Measurements from ENCODE around the gene TUBAL3. TPM values are rescaled to one million over a fixed set of nuclear protein-coding genes. Genes with fewer than 3 reads are reported as not detected.
"Not testable (repeated sequence)": the region's sequence is repeated elsewhere in the genome, so short reads cannot be mapped to it uniquely, and the experiment has no call there.

Gene TUBAL3
- total RNA-seq, 1 donor from 2014 or later: not detected

- not testable (repeated sequence) for DNase-seq (ENCODE audit: low spot score)
These were observed 25.4 kb downstream of the TUBAL3 start for GRCh38 chr10:5379202-5379601.

GRCh38 chr10:5376450-5376849, 28.2 kb downstream of the TUBAL3 start:
- no peak for DNase-seq (ENCODE audit: low spot score)

DNA sequence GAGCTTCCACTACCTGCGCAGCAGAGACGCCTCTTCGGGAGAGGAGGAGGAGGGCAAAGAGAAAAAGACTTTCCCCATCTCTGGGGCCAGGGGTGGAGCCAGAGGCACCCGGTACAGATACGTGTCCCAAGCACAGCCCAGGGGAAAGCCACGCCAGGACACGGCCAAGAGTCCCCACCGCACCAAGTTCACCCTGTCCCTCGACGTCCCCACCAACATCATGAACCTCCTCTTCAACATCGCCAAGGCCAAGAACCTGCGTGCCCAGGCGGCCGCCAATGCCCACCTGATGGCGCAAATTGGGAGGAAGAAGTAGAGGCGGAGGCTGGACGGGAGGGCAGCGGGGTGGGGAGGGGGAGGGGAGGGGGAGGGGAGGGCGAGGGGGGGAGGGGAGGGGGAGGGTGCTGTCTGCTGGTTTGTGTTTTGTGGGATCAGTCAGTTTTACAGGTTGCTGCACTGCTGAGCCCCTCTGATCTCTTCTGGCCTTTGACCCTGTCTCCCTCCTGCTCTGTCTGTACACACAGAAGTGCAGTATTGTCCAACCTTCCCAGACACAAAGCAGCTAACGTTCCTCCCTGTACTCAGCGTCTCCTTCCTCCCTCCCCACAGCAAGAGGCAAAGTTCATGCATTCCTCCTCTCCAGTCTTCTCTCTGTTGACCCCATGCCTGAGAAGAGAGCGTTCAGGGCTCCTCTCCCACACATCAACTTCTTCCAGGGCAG, 30.6 kb downstream of the TUBAL3 start:
- DNase-seq (ENCODE audit: low spot score): no peak

DNA sequence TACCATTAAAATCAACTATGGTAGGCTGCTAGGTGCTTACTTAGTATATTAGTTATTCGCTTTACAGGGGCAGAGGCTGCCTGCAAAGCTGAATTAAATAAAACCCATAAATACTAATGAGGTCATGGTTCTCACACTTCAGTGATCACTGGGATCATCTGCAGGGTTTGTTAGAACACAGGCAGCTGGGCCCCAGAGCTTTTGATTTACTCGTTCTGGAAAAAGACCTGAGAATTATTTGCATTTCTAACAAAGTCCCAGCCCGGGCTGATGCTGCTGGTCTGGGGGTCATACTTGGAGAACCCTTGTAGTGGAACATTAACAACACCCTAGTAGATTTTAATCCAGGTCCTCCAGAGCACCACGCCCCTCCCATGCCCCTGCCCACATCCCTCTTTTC, 31.3 kb downstream of the TUBAL3 start:
- no peak for DNase-seq (ENCODE audit: low spot score)

DNA sequence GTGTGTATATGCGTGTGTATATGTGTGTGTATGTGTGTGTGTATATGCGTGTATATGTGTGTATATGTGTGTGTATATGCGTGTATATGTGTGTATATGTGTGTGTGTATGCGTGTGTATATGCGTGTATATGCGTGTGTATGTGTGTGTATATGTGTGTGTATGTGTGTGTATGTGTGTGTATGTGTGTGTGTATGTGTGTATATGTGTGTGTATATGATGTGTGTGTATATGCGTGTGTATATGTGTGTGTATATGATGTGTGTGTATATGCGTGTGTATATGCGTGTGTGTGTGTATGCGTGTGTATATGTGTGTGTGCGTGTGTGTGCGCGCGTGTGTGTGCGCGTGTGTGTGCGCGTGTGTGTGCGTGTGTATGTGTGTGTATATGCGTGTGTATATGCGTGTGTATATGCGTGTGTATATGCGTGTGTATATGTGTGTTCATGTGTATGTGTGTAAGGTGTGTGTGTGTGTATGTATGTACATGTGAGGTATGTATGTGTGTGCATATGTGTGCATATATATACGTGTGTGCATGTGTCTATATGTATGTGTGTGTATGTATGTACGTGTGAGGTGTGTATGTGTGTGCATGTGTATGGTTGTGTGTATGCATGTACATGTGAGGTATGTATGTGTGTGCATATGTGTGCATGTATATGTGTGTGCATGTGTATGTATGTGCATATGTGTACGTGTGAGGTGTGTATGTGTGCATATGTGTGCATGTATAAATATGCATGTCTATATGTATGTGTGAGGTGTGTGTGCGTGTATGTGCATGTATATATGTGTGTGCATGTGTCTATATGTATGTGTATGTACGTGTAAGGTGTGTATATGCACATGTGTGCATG, 33.9 kb downstream of the TUBAL3 start:
- no peak for DNase-seq (ENCODE audit: low spot score)

DNA sequence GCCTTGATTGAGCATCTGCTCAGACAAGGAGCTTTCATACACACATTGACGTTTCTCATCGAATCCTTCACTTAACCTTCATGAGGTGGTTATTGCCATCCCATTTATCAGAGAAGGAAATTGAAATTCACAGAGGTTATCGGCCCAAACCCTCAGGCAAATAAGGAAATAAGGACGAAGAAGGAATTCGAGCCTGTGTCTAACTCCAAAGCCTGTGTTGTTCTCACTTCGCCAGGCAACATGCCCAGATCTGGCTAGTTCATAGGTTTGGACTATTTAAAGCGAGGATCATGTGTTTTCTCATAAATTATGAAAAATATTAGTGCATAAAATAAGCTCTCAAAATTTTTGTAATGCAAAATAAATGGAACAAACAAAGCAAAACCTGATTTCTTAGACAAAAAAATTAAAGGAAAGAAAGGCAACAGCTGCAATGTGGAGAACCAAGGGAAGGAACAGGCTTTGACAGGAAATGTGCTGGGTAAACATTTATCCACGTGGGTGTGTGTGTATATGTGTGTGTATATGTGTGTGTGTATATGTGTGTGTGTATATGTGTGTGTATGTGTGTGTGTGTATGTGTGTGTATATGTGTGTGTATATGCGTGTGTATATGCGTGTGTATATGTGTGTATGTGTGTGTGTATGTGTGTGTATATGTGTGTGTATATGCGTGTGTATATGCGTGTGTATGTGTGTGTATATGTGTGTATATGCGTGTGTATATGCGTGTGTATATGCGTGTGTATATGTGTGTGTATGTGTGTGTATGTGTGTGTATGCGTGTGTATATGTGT, 35.1 kb downstream of the TUBAL3 start:
- no peak for DNase-seq (ENCODE audit: low spot score)

GRCh38 chr10:5365928-5366327, 38.7 kb downstream of the TUBAL3 start:
- DNase-seq (ENCODE audit: low spot score): no peak

DNA sequence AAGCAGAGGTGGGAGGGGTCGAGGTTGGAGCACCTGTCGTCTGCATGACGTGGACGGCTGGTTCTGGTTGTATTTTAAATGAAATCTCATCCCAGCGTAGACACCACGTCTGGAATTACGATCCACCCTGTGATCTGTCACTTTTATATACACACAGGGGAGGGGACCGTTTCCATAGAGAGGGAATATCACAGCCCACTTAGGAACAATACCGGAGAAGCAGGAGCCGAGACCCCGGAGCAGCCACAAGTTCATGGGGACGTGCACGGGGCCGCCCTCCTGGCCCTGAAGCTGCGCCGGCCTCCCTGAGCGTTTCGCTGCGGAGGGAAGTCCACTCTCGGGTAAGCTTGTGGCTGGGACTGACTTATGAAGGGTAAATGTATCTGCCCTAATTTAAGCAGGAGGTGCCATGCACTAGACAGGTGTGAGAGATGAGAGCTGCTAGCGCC, 39.7 kb downstream of the TUBAL3 start, which contains the start of gene UCN3:
UCN3 (plus strand) TSS at position 77 of the 449 bp plus-strand sequence. CDS start 8,755 bp downstream, outside the sequence.
- no peak for DNase-seq (ENCODE audit: low spot score)

- DNase-seq (ENCODE audit: low spot score): no peak
These were observed 40.3 kb downstream of the TUBAL3 start for GRCh38 chr10:5364374-5364773.

GRCh38 chr10:5362873-5363272, 41.8 kb downstream of the TUBAL3 start:
- DNase-seq (ENCODE audit: low spot score): no peak

- DNase-seq (ENCODE audit: low spot score): no peak
These were observed 42.7 kb downstream of the TUBAL3 start for GRCh38 chr10:5361966-5362365.

DNA sequence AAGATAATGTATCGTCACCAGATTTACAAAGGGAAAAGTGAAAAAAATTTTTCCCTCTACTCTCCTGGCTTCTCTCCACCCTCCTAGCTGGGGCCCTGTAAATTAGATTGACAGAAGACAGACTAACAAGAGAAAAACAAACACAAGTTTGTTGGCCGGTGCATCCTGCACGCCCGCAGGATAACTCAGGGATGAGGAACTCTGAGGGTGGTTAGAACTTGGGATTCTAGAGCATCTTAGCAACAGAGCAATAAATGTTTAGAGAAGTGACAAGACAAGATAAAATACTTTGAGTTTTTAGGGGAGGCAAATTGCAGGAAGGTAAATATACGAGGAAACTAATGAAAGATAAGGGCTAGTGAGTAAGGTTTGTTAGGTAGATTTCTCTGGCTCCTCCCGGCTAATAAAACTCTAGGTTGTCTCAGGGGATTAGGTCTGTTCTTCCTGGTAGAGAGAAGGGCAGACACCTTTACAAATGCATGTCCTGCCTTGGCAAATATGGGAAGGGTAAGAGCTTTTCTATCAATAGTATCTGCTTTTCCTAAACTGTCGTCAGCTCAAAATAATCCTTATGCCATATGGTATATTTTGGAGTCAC, 44.2 kb downstream of the TUBAL3 start:
- no peak for DNase-seq (ENCODE audit: low spot score)

DNA sequence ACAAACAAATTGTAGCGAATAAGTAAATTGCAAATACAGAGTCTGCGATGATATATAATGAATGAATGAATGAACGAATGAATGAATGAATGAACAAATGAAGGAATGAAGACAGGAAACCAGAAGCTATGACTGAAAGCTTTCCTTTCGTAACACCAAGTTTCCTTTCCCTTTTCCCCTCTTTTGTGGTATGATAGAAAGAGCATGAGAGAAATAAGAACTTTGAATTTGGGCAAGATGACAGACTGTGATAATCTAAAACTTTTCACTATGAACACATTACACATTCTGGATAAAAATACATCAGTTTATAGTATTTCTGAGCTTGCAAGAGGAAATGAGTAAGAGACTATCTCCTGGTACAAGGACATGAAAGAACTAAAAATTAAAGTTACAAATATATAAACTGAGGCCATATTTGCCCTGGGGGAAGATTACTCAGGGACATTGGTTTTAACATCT, 48.3 kb downstream of the TUBAL3 start:
- DNase-seq (ENCODE audit: low spot score): no peak

GRCh38 chr10:5355594-5356301, 48.9 kb downstream of the TUBAL3 start:
- DNase-seq (ENCODE audit: low spot score): no peak

- DNase-seq (ENCODE audit: low spot score): no peak
These were observed 50.6 kb downstream of the TUBAL3 start for GRCh38 chr10:5354068-5354467.

GRCh38 chr10:5349362-5349761, 55.3 kb downstream of the TUBAL3 start:
- DNase-seq (ENCODE audit: low spot score): no peak

DNA sequence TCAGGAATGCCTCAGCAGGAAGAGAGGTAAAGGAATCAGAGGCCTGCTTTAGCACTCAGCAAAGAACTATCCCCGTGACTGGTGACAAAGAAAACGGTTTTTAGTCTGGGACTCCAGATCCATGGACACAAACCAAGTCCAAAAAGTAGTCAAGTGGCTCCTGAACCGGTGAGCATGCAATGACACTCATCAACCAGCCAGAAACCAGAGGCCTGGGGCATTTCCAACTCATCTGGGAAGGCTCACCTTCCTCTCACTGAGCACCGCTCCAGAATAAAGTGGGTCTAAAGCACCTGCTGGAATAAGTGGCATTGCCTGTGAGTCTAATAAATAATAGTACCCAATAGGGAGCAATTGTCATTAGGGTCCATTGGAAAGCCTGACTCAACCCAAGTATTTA, 57.7 kb downstream of the TUBAL3 start:
- DNase-seq (ENCODE audit: low spot score): no peak

DNA sequence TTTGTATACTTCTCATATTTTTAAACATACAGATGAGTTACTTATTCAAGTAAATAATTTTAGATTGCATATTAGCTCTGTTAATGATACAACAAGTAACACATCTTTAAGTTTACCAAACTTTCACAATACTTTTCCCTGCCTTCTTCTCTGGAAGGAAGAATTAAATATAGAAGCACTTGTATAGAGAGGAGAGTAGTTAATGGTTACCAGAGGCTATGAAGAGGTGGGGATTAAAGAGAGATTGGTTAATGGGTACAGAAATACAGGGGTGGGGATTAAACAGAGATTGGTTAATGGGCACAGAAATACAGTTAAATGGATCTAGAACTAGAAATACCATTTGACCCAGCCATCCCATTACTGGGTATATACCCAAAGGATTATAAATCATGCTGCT, 59.9 kb downstream of the TUBAL3 start:
- DNase-seq (ENCODE audit: low spot score): no peak

GRCh38 chr10:5343979-5344378, 60.6 kb downstream of the TUBAL3 start:
- DNase-seq (ENCODE audit: low spot score): no peak

DNA sequence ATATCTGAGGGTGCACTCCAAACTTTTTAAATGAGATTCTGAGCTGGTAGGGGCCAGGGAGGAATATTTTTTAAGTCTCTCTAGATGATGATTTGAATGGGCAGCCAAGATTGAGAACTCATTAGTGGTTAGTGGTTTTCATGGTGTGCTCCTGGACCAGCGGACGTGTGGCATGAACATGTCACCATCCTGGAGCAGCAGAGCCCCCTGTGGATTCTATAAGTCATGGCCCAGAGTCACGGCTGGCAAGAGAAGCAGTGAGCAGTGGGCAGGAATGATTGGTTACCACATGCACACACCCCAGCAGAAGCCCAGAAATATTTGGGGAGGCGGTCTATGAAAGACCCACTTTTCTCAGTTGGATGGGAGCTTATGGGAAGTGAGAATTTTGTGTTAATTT, 61.1 kb downstream of the TUBAL3 start:
- no peak for DNase-seq (ENCODE audit: low spot score)
